GM18502 (cell line): Measurements from ENCODE around the gene GLYATL1B.

ENCODE experiments used
- ATAC-seq: cut with Tn5 transposase; IDR thresholded peaks from one replicate; pipeline ENCODE4 v1.9.1; 2021; ENCODE audit warnings: mild to moderate bottlenecking; ENCODE audit not compliant: unreplicated experiment, poor library complexity

The GLYATL1B gene

DNA sequence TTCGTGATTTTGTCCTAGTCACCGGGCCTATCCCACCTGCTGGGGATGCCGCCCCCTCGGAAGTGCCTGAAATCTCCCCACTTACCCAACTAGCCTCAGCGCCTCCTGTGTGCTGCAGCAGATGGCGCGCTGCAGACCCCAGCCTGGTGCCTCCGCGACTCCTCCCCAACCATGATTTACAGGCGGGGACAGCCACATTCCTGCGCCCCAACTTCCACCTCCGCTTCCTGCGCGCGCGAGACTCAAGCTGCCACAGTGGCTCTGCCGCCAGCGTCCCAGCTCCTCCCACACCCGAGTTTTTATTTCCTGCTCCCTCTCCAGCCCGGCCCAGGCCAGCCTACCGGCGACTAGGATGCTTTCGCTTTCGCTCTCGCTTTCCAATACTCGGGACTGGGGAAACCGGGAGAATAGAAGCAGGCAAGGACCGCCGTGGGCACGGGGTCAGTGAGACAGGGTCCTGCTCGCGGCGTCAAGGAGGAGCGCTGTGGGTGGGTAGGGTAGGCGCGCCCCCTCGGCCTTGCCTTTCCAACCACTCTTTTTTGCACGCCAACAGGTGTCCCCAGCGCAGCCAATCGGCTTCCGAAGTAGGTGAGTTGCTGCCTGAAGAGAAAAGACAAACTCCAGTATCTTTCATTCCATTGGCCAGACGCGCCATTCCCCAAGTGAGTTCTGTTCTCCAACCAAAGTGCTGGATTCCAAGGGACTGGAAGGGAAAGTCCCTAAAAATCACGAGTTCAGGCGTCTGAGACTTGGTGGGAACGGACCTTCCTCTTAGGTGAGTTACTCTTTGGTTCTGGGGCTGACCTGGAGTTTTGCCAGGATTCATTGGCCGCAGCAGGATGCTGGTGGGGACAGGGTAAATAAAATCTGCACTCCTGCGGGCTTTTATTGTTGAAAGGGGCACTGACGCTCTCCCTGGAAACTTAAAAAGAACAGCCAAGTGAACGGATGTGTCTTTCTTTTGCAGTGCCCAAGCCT, 56.7 kb downstream of the GLYATL1B start, which contains the start of gene FAM111A:
TSS of gene FAM111A (plus strand) at position 327 of the 978 bp plus-strand sequence. CDS start 6,017 bp downstream, outside the sequence.
- peak; percentile 70 for ATAC-seq

DNA sequence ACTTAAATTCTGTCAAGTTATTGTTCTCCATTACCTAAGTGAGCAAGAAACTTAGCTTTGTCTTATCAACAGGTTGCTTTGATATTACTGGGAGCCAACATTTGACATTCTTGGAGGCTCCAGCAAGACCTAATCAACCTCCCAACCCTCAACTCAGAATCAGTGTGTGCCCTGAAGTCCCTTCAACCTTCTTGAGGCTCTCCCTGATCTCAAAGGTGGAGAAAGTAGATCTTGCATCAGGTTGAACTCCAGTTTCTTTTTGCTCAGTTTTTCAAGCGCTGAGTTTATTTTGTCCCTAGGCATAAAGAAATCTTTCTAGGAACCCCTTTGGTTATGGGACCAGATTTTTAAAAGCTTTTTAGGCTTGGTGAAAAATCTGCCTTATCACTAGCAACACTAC, 58.0 kb downstream of the GLYATL1B start:
- no peak for ATAC-seq
